Cardiac septum (tissue), 1 donor: ENCODE results near the gene GLP2R. TPM values are rescaled to one million over a fixed set of nuclear protein-coding genes. Genes with fewer than 3 reads are reported as not detected.
"Not testable (repeated sequence)": the region's sequence is repeated elsewhere in the genome, so short reads cannot be mapped to it uniquely, and the experiment has no call there.

Experiments used
- DNase-seq: peaks from one replicate; pipeline ENCODE4 v3.0.0-alpha.2; 2020; ENCODE audit warnings: low spot score
- intact Hi-C: fragments of 100-400 bp; cut with DNase I; formaldehyde crosslinking; loops from one replicate; pipeline ENCODE4 v1.14.0; 2022
- long read RNA-seq: library from polyadenylated mRNA; unstranded; transcript quantifications from one replicate; pipeline ENCODE4 v2.0.0, GENCODE V29; 2021
- total RNA-seq: library from RNA; stranded (reverse); fragmentation: NEBNext Ultra II Directional; extraction: Animal tissue kit (Norgen Biotek cat#: 25700); gene quantifications from one replicate; pipeline ENCODE4 v1.2.1, GENCODE V29; 2021
- donor health status: DM: no; HTN: no; CAD: no.

Gene GLP2R, protein sequence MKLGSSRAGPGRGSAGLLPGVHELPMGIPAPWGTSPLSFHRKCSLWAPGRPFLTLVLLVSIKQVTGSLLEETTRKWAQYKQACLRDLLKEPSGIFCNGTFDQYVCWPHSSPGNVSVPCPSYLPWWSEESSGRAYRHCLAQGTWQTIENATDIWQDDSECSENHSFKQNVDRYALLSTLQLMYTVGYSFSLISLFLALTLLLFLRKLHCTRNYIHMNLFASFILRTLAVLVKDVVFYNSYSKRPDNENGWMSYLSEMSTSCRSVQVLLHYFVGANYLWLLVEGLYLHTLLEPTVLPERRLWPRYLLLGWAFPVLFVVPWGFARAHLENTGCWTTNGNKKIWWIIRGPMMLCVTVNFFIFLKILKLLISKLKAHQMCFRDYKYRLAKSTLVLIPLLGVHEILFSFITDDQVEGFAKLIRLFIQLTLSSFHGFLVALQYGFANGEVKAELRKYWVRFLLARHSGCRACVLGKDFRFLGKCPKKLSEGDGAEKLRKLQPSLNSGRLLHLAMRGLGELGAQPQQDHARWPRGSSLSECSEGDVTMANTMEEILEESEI
- total RNA-seq, result 0.05 TPM
- long read RNA-seq, partial matches to known transcripts, result 0 of 1 reads
- long read RNA-seq, other reads (novel, unspliced or antisense), result 1 of 1 reads

DNA sequence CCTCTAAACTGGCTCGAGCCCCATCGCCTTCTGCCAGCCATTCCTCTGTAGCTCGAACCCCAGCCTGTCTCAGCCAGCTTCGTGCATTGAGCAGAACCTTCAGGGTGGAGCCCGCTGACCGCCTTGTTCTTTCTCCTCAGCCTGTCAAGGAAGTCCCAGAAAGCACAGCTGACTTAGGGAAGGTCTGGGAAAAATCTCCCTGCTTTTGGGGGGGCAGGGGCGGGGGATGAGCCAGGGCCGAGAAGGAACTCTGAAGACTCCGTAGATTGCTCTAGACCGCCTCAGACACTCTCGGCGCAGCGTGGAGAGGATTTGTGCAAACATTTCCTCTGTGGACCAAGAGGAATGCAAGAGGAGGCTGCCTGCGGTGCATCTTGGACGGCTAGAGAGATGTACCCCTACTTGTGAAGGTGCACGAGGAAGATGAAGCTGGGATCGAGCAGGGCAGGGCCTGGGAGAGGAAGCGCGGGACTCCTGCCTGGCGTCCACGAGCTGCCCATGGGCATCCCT lies at the start of gene GLP2R:
Gene GLP2R, plus strand, starts transcription at position 284 of the 510 bp plus-strand sequence. Its CDS starts 140 bp downstream, at position 424.
- intact Hi-C loops, result no loop called here

DNA sequence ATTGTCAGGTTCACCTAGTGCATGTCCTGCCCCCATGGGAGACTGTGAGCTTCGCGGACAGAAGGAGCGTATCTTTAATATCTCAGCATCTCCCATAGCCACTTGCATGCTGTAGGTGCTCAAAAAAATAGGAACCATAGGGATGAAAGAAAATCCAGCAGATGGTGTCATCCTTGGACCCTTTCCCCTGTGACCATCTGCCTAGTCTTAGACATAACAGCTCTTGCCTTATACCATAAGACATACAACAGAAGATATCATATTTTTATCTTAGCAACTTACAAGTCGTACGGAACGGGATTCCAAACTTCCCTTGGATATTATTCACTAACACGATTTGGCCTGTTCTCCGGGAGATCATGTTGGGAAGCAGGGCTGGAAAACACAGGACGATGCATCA lies 48.8 kb upstream of the GLP2R start:
- intact Hi-C loops, result no loop called here
- no peak for DNase-seq

More for the DNA sequence above, at the start of gene GLP2R:
- no peak for DNase-seq

DNA sequence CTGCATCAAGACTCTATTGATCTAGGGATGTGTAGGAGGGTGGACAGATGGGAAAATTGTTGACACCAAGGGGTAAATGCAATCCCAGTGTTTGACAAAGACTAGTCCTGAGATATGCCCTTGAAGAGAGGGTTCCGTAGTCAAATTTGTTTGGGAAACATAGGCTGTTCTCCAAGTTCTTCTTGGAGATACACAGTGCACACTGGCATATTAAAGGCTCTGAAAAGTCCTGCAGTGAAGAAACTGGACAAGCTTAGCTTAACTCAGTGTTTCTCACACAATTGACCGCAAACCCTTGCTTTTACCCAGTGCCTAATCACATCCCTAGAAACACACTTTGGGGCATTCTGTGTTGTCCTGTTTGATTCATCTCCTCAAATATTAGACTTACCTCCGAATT lies 45.2 kb upstream of the GLP2R start:
- intact Hi-C loops, result loop anchor here (5.0 kb wide), 1 partner anchor 52 kb away; no protein-coding TSS in a partner anchor
- no peak for DNase-seq

DNA sequence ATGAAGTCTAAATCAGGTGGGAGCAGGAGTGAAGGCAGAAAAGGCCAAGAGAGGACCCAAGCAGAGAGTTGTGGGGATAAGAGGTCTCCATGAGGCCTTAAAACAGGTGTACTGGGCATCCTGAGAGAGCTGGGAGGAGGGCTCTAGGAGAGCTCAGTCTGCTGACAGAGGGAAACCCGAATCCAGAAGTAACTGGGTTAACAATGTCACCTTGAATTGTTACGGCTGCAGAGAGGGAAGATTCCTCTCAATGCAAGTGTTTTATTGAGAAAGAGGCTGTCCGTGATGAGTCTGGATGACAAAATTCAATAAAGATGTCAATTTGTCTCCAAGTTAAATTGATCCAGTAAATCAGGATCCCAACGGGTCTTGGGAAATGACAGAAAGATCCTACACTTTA lies 42.7 kb upstream of the GLP2R start:
- intact Hi-C loops, result loop anchor here (5.0 kb wide), 1 partner anchor 49 kb away; no protein-coding TSS in a partner anchor

DNA sequence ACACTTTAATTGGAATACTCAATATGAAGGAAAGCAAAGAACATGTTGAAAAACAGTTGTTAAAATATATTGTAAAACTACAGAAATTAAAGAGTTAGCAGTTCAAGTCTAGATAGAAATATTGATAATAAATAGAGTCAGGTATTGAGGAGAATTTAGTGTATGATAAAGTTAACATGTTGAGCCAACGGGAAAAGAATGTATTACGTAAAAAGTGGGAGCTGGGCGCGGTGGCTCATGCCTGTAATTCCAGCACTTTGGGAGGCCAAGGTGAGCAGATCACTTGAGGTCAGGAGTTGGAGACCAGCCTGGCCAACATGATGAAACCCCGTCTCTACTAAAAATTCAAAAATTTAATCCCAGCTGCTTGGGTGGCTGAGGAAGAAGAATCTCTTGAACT lies 42.3 kb upstream of the GLP2R start:
- not testable (repeated sequence) for DNase-seq
- intact Hi-C loops, result loop anchor here (5.0 kb wide), 1 partner anchor 49 kb away; no protein-coding TSS in a partner anchor

More for the DNA sequence above, 42.7 kb upstream of the GLP2R start:
- DNase-seq, result no peak

DNA sequence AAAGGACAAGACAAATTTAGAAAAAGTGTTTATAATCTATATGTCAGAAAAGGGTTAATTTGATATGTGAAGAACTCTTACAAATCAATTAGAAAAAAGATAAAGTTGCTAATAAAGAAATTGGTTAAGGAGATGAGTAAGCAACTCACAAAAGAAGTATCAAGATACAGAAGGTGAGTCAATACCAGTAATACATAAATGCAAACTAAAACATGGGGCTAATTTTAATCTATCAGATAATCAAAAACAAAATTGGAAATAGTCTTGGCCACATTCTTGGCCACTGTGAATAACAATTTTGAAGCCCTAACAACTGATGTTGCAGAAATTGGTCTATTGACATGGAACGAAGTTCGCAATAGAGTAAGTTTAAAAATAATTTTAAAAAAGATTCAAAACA lies 41.2 kb upstream of the GLP2R start:
- no peak for DNase-seq
- intact Hi-C loops, result loop anchor here (5.0 kb wide), 1 partner anchor 48 kb away; no protein-coding TSS in a partner anchor

DNA sequence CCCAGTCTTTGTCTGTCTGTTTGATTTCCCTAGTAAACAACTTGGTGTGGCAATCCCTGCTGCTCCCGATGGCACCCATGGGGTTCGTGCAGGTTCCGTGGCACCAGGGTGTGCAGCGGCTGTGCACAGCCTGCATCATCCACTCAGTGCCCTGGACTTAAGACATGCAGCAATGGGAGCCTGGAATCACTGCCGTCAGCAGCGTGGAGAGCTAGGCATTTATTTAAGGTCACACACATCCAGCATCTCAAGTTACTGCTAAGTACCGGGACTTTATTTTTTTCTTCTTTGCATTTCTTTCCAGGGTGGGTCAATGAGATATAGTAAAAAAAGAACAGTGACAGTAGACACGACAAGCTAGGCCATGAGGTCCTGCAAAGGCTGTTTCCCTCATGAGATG lies 37.1 kb upstream of the GLP2R start:
- DNase-seq, result no peak

DNA sequence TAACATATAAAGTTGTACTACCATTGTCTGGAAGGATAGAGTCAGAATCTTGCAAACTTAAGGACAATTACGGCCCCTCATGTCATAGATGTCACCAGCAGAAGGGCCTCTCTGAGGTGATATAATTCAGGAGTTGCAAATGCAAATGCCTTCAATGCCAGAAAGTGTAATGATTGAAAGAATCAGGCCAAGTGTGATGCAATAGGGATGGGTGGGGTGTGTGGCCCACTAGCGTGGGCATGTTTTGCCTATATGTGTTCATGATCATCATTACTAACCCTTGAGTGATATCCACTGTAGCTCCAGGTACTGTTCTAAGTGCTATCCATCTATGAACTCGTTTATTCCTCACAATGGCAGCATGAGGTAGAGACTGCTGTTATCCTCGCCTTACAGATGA lies 35.4 kb upstream of the GLP2R start:
- DNase-seq, result no peak

More for the DNA sequence above, 37.1 kb upstream of the GLP2R start:
- intact Hi-C loops, result no loop called here

DNA sequence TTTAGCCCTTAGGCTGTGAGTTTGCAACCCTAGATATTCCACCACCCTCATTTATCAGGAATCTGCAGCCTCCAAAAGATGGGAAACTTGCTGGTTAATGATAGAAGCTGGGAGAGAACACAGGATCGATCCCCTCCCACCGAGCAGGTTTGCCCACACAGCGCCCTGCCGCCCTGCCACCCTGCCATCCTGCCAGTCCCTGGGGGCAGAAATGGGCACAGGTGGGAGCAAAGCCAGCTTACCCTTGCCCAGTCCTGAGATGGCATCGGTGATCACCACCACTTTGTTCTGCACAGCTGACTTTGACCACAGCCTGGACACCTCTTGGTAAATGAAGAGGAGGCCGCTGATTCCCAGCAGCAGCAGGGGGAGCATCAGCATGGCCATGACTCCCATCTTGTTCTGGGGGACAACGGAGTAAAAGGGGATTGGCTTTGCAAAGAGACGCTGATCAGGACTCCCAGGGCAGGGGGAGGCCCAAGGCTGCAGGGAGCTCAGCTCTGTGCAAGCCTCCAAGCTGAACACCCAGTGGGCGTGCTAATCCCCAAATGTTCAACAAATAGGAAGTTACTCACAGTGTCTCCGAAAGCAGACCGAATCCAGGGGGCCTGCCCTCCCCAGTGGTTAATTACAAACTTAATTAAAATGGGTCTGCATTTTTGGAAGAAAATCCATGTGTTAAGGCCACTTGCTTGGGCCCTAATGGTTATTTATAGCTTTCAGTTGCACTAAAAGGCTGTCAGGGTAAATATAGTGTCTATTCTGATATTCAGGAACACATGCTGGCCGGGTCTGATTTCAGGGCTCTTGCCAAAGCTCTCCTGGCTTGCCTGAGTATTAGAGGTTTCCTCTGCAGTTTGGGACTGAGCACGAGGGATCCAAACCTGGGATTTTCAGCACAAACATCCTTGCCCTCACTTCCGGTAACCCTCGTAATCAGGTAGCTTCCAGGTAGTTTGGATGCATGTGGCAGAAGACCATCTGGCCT lies 34.5 kb upstream of the GLP2R start, which contains the start of gene DHRS7C:
Gene DHRS7C, minus strand, starts transcription at position 704 of the 988 bp plus-strand sequence. Its CDS starts 308 bp downstream, at position 396.
- DNase-seq, result no peak
- intact Hi-C loops, result no loop called here

More for the DNA sequence above, 35.4 kb upstream of the GLP2R start:
- intact Hi-C loops, result no loop called here

DNA sequence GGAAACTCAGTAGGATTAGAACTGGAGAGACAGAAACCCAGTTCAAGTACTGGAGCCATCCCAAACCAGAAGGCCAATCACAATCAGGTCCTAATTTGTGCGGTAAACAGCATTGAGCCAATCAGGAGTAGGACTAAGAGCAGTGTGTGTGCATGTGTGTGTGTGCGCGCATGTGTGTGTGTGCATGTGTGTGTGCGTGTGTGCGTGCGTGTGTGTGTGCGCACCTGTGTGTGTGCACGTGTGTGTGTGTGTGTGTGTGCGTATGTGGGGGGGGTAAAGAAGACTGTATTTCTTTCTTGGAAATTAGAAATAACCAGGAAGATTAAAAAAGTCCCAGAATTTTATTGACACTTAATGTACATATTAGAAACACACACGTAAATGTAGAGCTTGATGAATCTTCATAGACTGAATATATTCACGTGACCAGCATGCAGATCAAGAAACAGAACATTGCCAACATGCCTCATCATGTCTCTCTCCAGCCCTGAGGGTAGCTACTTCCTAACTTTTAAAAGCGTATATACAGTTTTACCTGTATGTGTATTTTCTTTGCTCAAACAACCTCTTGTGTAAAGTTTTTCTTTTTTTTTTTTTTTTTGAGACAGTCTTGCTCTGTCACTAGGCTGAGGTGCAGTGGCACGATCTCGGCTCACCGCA lies 33.4 kb upstream of the GLP2R start:
- peak; percentile 10 for DNase-seq
- intact Hi-C loops, result no loop called here

DNA sequence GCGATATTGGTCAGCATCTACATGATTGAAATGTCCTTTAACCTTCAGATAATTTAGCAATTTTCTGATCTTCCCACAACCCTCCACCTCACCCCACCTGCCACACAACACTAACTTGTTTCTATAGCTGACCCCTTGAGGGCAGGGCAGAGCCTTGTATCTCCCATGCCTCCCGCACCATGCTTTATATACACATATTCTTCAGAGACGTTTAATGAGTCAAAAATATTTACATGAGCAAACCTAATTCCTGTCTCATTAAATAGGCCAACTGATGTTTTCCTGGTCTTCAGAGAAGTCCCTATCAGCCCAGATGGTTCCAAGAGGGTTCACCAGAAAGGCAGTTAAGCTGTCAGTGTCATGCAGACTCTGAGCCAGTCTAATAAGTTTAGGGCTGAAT lies 27.7 kb upstream of the GLP2R start:
- intact Hi-C loops, result no loop called here

DNA sequence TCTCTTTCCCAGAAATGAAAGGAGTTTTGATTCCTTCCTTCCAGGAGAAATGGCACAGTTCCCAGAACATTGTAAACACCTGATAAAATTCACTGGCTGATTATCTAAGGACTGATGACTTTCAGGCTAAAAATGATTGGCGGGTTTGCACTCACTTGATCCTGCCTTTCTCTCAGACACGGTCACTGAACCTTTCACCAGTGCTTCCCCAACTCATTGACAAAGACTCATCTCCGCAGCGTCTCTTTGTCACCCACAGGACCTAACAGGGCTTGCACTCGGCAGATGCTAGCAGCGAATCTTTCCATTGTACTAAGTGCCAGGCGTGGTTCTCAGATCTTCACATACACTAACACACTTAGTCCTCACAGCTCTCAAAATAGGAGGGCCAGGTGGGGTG lies 27.0 kb upstream of the GLP2R start:
- intact Hi-C loops, result no loop called here
- DNase-seq, result no peak

More for the DNA sequence above, 27.7 kb upstream of the GLP2R start:
- DNase-seq, result no peak

DNA sequence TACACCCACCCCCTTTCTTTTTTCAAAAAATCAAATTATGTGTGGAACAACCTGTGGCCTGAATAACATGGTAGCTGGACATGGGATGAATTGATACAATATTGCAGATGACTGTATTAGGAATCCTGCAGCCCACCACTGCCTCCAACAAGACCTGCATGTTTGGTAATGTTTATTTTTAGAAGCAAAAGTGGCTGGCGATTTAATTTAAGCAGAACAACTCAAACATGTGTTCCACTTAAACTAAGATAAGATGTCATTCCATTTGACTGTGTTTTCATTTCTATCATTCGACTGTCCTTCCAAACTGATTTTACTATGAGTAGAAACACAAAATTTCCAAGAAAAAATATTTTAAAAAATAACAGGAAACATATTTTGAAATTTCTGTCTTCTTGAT lies 24.2 kb upstream of the GLP2R start:
- no peak for DNase-seq
- intact Hi-C loops, result no loop called here

DNA sequence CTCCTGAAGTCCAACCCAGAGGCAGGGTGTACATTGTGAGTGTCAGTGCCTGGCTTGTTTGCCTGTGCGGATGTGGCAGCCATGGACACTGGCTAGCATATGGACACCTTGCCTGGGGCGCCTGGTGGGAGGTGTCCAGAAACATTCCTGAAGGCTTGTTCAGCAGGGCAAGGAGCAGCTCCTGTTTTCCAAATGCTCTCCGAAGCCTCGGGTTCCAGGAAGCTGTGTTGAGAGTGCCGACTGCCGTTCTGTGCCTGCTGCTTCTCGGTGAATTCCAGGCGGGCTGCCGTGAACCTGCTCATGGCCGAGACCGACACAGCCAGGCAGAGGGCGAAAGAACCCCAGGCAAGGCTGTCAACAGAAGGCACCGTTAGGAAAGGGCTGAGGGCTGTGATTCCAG lies 23.4 kb upstream of the GLP2R start:
- intact Hi-C loops, result no loop called here
- DNase-seq, result no peak

DNA sequence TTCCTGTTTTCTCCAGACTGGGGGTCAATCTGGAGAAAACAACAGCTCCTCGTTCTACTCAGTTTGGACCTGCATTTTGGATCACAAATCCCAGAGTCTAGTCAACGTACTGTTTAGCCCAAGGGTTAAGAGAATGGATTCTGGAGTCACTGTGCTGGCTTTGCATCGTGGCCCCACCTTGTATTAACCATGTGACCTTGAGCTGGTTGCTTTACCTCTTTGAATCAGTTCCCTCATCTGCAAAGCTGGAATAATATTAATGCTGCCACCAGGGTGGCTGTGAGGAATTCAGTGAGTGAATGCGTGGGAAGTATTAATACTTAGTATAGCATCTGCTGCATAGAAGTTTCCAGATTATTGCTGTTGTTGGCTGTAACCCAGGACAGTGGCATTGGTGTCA lies 23.0 kb upstream of the GLP2R start:
- DNase-seq, result no peak
- intact Hi-C loops, result no loop called here

DNA sequence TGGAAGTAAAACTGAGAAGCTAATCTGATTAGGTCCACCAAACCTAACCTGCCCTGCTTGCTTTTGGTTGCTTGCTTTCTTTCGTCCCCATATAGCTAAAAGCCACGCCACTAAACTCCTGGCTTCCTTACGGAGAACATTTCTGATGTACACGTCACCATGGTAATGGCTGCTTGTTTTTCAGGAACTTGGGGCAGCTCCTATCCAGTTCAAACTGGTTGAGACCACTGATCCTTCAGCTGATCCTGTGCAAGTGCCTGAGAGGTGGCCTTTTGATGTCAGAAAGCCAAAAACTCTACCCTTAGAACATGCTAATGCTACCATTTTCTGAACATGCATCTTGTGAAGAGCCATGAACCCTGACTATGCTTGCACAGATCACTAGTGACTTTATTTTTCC lies 20.0 kb upstream of the GLP2R start:
- DNase-seq, result no peak
- intact Hi-C loops, result no loop called here

DNA sequence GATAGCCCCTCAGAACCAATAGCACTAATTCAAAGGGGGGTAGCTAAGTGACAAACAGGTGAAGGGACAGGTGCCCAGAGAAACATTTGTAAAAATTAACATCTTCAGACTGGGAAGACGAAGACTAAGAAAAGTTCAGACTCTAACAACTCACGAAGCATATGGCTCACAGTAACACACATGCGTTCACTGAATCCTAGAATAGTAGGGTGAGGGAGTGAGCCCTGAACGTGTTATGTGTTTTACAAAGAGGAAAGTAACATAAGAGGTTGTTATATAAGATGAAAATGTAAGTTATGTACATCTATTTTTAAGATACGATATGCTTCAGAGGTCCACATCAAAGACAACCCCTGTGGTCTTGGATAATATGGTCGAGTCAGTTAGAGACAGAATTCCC lies 19.0 kb upstream of the GLP2R start:
- no peak for DNase-seq
- intact Hi-C loops, result no loop called here

DNA sequence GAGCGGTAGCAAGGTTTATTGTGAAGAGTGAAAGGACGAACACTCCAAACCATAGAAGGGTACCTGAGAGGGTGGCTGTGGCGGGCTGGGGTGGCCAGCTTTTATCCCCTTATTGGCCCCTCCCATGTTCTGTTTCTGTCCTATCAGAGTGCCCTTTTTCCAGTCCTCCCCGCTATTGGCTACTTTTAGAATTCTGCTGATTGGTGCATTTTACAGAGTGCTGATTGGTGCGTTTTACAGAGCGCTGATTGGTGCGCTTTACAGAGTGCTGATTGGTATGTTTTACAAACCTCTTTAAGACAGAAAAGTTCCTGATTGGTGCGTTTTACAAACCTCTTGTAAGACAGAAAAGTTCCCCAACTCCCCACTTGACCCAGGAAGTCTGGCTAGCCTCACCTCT lies 16.3 kb upstream of the GLP2R start:
- no peak for DNase-seq
- intact Hi-C loops, result no loop called here
